ENCODE results near the gene TMEM9. TPM values are rescaled to one million over a fixed set of nuclear protein-coding genes. Genes with fewer than 3 reads are reported as not detected.

Gene TMEM9
- polyA plus RNA-seq, 5 donors: 129 to 155 (median 137) TPM

- DNase-seq: no peak
These were observed 44.1 kb downstream of the TMEM9 start for GRCh38 chr1:201110138-201110537.

DNA sequence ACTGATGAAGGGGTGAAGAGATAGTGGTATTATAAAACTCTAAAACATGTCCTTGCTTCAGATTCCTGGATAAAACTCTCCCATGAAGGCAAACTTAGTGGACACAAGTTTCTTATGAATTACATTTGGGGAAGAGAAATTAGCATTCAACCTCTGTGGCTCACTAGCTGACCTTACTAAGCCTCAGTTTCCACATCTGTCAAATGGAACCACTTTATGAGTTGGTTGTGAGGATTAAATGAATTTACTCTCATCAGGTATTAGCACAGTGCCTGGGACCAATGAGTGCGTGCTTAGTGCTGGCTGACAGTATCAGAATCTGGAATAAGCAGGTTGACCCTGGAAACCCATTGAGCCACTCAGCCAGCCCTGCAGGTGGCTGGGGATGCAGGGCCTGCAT is 44.6 kb downstream of the TMEM9 start:
- no peak for DNase-seq

GRCh38 chr1:201108614-201109013 is 45.7 kb downstream of the TMEM9 start:
- no peak for DNase-seq

- DNase-seq: no peak
These were observed 48.6 kb downstream of the TMEM9 start for GRCh38 chr1:201105688-201106087.

GRCh38 chr1:201104141-201104540 is 50.1 kb downstream of the TMEM9 start:
- no peak for DNase-seq

DNA sequence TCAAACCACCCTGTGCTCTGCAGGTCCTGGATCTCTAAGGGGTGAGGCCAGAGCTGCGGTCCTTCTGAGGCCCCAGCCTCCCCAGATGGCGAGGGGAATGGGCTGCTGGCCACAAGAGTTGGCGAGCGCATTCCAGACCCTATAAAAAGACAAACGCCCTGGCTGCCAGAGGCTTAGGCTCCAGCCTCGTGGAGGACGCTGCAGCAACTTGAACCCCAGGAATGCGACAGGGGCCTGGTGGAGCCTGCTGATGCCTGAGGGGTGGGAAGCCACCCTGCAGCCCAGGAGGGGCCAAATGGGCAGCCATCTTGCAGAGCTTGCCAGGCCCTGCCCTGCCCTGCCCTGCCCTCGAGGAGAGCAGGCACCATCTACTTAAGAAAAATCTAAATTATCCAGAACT is 50.6 kb downstream of the TMEM9 start:
- no peak for DNase-seq

DNA sequence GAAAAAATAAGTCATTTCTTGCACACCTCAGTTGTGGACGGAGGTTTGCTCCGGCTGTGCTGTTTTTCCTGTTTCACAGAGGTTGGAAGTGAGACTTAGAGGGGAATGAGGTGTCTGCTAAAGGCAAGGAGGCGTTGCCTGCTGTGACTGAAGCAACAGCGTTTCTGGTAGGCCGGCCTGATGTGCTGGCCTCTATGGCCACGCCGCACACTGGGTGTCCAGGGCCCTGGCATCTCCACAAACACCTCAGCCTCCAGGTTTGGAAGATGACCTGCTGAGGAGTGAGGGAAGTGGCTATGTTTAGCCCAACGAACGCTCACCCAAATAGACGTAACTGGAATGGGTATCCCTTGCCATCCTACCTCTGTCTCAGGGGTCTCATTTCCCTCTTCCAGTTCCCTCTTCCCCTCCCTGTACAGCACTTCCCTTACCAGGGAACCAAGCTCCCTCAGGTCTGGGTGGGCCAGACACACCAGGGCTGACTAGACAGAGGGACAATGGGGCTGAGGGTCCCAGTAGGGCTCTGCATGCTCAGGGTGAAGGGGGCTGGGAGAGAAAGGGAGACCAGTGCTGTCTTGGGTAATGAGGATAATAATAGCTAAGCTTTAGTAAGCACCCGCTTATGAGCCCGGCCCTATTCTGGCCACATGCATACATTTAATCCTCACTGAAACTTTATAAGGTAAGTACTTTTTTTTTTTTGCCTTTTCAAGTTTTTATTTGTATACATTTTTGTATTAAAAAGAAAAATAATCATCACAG is 53.9 kb downstream of the TMEM9 start:
- DNase-seq: no peak

DNA sequence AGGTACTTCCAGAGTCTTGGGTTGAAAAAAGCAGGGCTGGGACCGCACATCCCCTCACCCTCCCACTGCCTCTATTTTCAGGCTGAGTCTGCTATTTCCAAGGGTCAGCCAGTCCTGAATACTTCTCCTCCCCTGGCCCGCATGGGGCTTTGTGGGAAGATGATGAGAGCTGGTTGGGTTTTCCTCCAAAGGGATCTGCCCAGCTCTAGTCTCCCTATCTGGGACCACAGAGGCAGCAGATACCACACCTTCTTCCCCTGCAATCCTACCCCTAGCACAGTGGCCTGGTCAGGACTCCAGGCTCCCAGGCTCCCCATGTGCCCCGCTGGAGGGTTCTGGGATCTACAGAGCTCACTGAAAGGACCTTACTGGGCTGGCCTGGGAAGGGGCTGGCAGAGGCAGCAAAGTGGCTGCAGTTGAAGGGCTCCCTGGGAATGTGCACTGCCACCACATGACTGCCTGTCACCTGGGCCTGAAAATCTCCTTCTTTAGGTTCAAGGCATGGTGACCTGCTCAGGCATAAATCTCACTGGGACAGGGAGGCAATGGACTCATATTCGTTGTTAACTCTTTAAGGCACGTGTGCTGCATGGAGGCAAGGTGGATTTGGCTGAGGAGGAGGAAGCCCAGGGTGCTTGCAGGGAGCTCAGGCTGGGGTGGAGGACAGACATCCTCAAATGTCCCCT is 55.1 kb downstream of the TMEM9 start:
- DNase-seq: no peak

- no peak for DNase-seq
These were observed 57.1 kb downstream of the TMEM9 start for GRCh38 chr1:201096977-201097856.

DNA sequence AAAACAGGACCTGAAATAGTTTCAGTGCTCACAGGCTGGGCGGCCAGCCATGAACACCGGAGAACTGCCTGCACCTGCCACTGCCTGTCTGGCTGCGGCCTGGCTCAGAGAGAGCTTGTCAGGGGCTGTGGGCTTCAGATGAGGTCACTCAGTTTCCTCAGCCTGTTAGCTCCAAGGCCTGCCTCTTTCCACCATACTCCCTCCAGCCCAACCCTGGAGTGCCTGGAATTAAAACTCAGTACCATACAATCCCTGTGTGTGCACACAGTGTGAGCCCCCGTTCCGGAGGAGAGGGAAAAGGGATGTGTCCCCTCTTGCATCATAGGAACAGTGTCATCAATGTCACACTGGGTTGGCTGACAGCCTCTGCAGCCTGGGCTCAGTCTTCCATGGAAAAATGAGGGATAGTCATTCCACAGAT is 58.2 kb downstream of the TMEM9 start:
- no peak for DNase-seq

GRCh38 chr1:201095581-201095980 is 58.7 kb downstream of the TMEM9 start:
- no peak for DNase-seq

DNA sequence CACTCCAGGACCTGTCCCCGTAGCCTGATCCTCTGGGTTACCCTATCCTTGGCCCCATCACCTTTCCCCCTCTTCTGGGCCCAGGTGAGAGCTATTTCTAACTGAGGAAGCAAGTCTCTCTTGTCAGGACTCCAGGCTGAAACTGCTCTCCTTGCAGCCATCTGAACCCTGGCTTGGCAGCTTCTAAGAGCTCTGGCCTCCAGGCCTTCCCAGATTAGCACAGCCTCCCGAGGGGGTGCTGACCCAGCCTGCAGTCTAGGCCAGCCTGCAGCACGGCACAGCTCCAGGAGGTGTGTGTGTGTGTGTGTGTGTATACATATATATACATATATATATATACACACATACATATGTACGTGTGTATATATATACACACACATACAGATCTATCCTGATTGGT is 59.4 kb downstream of the TMEM9 start:
- DNase-seq: no peak

- no peak for DNase-seq
These were observed 60.3 kb downstream of the TMEM9 start for GRCh38 chr1:201093962-201094361.

DNA sequence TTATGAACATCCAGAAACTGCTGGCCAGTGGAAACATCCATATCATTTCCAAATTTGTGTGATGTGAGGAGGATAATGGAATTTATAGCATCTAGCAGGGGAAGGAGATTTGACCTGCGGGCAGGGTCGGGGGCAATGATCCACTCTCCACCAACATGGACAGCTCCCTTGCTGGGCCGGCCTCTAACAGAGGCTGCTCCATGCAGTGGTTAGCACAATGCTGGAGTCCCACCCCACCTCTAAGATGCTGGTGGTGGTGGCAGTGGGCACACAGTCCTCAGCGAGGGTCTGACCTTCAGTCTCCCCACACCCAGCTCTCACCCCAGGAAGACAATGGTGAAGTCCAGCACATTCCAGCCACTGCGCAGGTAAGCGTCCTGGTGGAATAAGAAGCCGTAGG is 60.7 kb downstream of the TMEM9 start:
- DNase-seq: no peak

DNA sequence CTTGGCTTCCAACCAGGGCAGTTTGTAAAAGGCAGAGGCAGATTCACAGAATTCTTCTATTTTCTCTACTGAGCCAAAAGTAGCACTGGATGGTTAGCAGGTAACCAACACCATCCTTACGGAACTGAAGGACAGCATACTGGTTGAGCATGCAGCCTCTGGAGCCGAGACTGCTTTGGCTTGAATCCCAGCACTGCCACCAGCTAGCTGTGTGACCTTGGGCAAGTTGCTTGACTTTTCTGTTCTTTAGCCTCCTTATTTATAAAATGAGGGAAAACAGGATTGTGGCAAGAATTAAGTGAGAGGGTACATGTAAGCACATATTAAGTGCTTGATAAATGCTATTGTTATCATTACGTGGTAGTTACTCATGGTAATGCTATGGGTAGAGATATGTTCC is 61.5 kb downstream of the TMEM9 start:
- no peak for DNase-seq

DNA sequence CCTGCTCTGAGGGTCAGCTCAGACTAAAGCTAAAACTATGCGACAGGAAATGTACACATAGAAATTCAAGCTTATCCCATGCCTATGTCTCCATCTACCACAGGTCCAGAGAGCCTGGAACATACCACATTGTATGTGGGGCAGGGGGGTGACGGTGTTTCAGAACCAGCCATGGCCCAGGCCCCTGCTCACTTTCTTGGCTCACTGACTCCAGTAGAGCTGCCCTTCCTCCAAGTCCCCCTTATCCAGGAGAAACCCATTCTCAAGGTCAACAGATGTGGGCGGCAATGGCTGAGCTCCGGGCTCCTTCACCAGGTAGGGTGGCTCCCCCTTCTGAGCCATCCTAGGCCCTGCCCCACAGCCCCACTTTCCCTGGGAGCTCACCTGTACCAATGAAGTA is 63.0 kb downstream of the TMEM9 start:
- DNase-seq: no peak

DNA sequence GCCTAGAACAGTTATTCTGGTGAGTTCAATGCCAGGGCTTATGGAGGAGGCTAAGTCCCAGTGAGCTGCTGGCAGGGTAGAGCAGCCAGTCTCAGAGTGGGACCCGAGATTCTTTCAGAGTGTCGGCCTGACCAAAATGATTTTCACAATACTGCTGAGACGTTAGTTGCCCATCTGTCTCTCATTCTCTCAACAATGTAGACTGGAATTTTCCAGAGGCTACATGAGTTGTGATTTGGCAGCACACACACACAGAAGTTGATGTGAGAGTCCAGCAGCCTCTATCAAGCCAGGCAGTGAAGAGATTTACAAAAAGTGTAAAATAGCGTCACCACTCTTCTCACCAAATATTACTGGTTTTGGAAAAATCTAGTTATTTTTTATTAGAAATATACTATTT is 63.7 kb downstream of the TMEM9 start:
- DNase-seq: no peak

- DNase-seq: no peak
These were observed 64.7 kb downstream of the TMEM9 start for GRCh38 chr1:201089596-201089995.

DNA sequence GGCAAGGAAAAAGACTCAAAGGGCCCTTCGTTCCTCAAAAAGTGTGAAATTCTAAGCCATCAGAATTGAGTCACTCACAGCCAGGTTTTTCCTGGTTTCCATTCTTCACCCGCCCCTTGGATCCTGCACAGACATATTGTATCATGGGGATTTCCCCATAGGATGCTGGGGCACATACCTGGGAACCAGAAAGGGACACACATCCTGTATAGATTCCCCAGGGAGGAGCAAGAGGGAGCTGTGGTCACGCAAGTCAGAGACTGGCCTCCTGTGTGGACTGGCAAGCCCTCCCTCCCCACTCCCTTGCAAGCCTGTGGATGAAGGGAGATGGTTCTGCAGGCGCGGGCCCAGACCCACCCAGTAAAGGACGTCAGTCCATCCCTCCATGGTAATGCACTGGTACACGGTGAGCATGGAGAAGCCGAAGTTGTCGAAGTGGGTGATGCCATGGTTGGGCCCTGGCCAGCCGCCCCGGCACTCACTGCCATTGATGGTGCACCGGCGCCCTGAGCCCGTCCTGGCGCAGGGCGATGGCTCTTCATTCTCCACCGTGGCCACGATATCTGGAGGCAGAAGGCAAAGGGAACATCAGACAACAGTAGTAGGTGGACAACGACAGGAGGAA is 65.3 kb downstream of the TMEM9 start:
- DNase-seq: no peak

DNA sequence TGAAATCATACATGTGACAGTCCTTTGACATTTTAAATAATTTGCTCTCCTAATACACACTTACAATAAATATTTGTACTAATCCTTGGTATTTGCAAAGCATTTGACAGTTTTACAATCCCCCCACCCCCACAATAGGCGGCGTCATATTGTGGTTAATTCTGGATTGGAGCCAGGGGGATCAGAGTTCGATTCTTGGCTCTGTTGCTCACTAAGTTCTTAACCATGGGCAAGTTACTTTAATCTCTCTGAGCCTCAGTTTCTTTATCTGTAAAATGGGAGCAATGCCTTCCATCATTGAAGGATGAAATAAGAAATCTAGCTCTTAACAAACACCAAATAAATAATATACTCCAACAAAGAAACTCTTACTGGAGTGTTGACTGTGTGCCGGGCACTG is 65.9 kb downstream of the TMEM9 start:
- no peak for DNase-seq

DNA sequence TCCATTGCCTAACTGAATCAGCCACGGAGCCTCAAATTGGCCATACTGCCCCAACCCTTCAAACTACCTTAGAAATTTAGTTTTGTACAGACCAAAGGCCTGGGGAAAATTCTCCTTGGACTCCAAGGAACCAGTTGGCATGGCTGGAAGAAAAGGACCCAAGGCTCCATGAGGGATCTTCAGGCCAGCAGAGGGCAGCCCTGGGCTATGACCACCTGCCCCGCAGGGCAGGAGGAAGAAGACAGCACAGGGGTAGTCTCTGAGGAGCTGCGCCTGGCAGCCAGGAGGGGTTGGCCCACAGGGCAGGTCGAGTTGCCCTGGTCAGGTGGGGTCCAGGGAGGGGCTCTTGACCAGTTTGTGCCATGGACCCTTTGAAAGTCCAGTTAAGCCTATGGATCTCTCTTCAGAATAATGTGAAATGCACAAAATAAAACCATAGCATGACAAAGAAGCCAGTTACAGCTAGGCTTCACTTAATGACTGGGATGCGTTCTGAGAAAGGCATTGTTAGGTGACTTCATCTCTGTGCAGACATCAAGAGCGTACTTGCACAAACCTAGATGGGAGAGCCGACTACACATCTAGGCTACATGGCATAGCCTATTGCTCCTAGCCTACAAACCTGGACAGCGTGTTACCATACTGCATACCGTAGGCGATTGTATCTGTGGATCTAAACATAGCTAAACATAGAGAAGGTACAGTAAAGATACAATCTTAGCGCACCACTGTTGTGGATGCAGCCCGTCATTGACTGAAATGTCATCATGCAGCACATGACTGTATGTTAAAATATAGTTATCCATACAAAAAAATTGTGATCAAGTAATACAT is 68.2 kb downstream of the TMEM9 start:
- no peak for DNase-seq
